GM12873 (cell line): Measurements from ENCODE around the gene NPFFR1.

Source experiments
- CTCF ChIP-seq: IDR thresholded peaks from 2 replicates; pipeline ENCODE4 v1.5.1; 2012; ENCODE audit warnings: low read depth, mild to moderate bottlenecking, moderate library complexity, low read length, control low read depth; ENCODE audit not compliant: insufficient read depth; ENCODE audit errors: missing control alignments

Gene NPFFR1

GRCh38 chr10:70222340-70222794 lies 61.4 kb downstream of the NPFFR1 start:
- TF ChIP-seq CTCF = no peak

GRCh38 chr10:70221030-70221429 lies 62.8 kb downstream of the NPFFR1 start:
- TF ChIP-seq CTCF = no peak

- TF ChIP-seq CTCF = no peak
These were observed 70.9 kb downstream of the NPFFR1 start for GRCh38 chr10:70212879-70213278.

GRCh38 chr10:70212277-70212676 lies 71.5 kb downstream of the NPFFR1 start:
- no peak for TF ChIP-seq CTCF

- no peak for TF ChIP-seq CTCF
These were observed 77.0 kb downstream of the NPFFR1 start for GRCh38 chr10:70206762-70207161.

GRCh38 chr10:70201105-70201504 lies 82.7 kb downstream of the NPFFR1 start:
- no peak for TF ChIP-seq CTCF

- no peak for TF ChIP-seq CTCF
These were observed 84.9 kb downstream of the NPFFR1 start for GRCh38 chr10:70198696-70199466.
